Measurements from ENCODE around the gene ADAM21.
"Not testable (repeated sequence)": the region's sequence is repeated elsewhere in the genome, so short reads cannot be mapped to it uniquely, and the experiment has no call there.

The ADAM21 gene

DNA sequence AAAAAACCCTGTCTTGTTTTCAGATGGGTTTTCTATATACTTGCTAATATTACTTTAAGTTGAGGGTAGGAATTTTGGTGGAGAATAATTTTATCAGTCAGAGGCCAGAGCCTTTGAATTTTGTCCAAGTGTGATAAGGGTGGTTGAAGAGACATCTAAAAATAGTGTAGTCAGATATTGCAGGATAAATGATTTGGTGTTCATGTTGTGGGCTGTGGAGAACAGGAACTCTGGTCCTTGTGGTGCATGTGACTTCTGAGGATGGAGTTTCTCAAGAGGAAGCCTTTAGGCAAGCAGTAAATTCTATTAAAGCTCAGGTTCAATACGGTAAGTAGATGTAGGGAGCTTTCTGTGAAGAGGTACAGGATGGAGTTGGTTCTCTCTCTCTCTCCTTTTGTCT lies 2.8 kb downstream of the ADAM21 start:
- TF ChIP-seq, protein P1, sequence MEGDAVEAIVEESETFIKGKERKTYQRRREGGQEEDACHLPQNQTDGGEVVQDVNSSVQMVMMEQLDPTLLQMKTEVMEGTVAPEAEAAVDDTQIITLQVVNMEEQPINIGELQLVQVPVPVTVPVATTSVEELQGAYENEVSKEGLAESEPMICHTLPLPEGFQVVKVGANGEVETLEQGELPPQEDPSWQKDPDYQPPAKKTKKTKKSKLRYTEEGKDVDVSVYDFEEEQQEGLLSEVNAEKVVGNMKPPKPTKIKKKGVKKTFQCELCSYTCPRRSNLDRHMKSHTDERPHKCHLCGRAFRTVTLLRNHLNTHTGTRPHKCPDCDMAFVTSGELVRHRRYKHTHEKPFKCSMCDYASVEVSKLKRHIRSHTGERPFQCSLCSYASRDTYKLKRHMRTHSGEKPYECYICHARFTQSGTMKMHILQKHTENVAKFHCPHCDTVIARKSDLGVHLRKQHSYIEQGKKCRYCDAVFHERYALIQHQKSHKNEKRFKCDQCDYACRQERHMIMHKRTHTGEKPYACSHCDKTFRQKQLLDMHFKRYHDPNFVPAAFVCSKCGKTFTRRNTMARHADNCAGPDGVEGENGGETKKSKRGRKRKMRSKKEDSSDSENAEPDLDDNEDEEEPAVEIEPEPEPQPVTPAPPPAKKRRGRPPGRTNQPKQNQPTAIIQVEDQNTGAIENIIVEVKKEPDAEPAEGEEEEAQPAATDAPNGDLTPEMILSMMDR (IDR thresholded peaks at IDR 0.05; ENCODE audit: low read depth, low read length, missing control alignments), result no peak
- no peak for DNase-seq (ENCODE audit: low read depth)
- H3K4me3 ChIP-seq (ENCODE audit: low read depth, low read length), result no peak overlapping the region

DNA sequence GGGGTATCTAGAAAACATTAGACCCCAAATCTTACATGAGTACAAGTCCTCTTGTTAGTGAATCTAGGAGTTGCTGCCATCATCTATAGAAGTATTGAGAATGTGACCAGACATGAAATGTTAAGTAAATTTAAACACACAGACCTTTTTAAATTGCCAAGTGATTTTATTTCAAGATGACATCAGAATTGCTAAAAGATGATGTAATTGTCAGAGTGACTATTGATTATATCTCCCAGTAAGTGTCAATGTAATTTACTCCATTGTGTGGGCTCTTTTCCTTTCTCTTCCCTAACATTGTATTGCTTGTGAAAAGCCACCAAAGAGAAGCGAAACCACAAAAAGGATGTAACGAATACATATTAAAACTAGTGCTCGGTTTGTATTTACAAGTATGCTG lies 16.8 kb downstream of the ADAM21 start:
- H3K4me3 ChIP-seq (ENCODE audit: low read depth, low read length), result no peak overlapping the region
- TF ChIP-seq, protein P1 (IDR thresholded peaks at IDR 0.05; ENCODE audit: low read depth, low read length, missing control alignments), result no peak
- no peak for DNase-seq (ENCODE audit: low read depth)

DNA sequence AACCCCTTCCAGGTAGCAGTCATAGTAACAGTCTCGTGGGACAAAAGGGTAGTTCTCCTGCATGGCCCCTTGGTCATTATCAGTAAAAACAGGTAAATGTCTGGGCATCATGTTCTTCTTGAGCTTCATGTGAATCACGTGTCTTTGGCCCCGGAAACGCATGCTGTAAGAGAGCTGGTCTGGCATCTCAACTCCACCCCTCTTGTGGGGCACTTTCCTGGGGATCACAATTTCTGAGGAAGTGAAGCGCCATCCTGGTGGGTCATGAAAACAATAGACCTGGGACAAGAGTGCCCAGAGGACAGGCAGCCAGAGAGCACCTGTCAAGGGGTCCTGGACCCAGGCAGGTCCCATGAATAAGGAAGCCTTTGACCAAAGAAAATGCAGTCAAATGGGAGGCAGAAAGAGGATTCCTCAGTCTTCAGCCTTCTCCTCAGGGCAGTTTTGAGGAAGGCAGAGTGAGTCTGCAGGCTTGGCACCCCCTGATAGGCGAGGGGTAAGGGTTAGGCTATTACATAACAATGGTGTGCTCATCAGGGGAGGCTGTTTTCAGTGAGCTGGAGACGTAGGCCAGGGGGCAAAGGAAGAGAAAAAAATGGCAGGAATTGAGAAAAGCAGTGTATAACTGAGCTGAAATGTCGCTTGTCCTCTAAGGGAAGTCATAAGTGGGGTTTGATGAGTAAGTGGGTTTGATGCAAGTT lies 19.0 kb downstream of the ADAM21 start:
- not testable (repeated sequence) for DNase-seq (ENCODE audit: low read depth); H3K4me3 ChIP-seq (ENCODE audit: low read depth, low read length)

- DNase-seq (ENCODE audit: low read depth), result no peak
- H3K4me3 ChIP-seq (ENCODE audit: low read depth, low read length), result no peak overlapping the region
- TF ChIP-seq, protein P1 (IDR thresholded peaks at IDR 0.05; ENCODE audit: low read depth, low read length, missing control alignments), result no peak
These were observed 20.5 kb downstream of the ADAM21 start for GRCh38 chr14:70472253-70473159.

- no peak for DNase-seq (ENCODE audit: low read depth)
- H3K4me3 ChIP-seq (ENCODE audit: low read depth, low read length), result no peak overlapping the region
- TF ChIP-seq, protein P1 (IDR thresholded peaks at IDR 0.05; ENCODE audit: low read depth, low read length, missing control alignments), result no peak
These were observed 21.9 kb downstream of the ADAM21 start for GRCh38 chr14:70473825-70474224.

DNA sequence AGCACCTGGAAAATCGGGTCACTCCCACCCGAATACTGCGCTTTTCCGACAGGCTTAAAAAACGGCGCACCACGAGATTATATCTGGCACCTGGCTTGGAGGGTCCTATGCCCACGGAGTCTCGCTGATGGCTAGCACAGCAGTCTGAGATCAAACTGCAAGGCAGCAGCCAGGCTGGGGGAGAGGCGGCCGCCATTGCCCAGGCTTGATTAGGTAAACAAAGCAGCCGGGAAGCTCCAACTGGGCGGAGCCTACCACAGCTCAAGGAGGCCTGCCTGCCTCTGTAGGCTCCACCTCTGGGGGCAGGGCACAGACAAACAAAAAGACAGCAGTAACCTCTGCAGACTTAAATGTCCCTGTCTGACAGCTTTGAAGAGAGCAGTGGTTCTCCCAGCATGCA lies 23.5 kb downstream of the ADAM21 start:
- not testable (repeated sequence) for H3K4me3 ChIP-seq (ENCODE audit: low read depth, low read length); DNase-seq (ENCODE audit: low read depth)

DNA sequence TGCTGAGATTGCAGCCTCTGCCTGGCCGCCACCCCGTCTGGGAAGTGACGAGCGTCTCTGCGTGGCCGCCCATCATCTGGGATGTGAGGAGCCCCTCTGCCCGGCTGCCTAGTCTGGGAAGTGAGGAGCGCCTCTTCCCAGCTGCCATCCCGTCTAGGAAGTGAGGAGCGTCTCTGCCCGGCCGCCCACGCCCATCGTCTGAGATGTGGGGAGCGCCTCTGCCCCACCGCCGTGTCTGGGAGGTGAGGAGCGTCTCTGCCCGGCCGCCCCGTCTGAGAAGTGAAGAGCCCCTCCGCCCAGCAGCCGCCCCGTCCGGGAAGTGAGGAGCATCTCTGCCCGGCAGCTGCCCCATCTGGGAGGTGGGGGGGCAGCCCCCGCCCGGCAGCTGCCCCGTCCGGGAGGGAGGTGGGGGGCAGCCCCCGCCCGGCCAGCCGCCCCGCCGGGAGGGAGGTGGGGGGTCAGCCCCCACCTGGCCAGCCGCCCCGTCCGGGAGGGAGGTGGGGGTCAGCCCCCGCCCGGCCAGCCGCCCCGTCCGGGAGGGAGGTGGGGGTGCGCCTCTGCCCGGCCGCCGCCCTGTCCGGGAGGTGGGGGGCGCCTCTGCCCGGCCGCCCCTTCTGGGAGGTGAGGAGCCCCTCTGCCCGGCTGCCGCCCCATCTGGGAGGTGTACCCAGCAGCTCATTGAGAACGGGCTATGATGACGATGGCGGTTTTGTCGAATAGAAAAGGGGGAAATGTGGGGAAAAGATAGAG lies 25.6 kb downstream of the ADAM21 start:
- not testable (repeated sequence) for H3K4me3 ChIP-seq (ENCODE audit: low read depth, low read length); DNase-seq (ENCODE audit: low read depth)

- H3K4me3 ChIP-seq (ENCODE audit: low read depth, low read length), result no peak overlapping the region
- TF ChIP-seq, protein P1 (IDR thresholded peaks at IDR 0.05; ENCODE audit: low read depth, low read length, missing control alignments), result no peak
- no peak for DNase-seq (ENCODE audit: low read depth)
These were observed 37.7 kb downstream of the ADAM21 start for GRCh38 chr14:70489579-70490200.

All from GM12864 (cell line).